ENCODE measurements around the gene BTBD2. TPM values are rescaled to one million over a fixed set of nuclear protein-coding genes. Genes with fewer than 3 reads are reported as not detected.
A peak's percentile ranks its signal among the peaks of the same experiment; 100 is the strongest.

BTBD2 gene
- total and polyA plus RNA-seq, 8 donors: 63.1 to 112 (median 95.2) TPM

DNA sequence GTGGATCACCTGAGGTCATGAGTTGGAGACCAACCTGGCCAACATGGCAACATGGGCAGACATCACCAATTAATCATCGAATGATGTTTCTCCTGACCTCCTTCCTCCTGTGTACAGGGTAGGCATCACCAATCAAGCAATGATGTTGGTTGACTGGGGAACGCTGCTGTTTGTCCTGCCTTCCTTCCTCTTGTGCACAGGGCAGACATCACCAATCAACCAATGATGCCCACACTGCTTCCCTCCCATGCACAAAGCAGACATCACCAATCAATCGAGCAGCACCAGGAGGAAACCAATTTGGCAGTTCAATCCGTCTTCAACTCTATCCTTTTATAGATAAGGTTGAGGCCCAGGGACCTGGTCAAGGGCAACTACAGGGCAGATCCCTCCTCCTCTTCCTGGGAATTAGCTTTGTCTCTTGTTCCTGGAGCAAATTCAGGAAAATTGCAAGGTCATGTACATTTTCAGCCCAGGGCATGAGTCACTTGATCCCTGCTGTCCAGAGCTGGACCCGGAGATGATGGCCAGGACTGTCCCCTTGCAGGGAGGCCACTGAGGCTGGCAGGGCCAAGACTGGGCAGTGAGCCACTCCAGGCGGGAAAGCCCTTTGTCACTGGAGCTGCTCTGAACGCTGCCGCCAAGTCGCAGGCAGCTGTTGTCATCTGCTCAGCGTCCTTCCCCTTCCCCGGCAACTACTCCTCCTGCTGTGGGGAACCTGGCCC is 79.9 kb downstream of the BTBD2 start:
- H3K4me1 ChIP-seq: peaks cover 0 to 11% of the 10 kb centered on the region in 2 donors
- H3K36me3 ChIP-seq: no peaks in the 10 kb centered on the region
- peaks cover 0 to 7% of the 10 kb centered on the region in 2 donors for H3K27me3 ChIP-seq
- H3K27ac ChIP-seq: peak overlapping the region in 1 of 2 donors; percentile 28
- intact Hi-C loops (cut with DNase I): no loop called here
- TF ChIP-seq, protein P1, sequence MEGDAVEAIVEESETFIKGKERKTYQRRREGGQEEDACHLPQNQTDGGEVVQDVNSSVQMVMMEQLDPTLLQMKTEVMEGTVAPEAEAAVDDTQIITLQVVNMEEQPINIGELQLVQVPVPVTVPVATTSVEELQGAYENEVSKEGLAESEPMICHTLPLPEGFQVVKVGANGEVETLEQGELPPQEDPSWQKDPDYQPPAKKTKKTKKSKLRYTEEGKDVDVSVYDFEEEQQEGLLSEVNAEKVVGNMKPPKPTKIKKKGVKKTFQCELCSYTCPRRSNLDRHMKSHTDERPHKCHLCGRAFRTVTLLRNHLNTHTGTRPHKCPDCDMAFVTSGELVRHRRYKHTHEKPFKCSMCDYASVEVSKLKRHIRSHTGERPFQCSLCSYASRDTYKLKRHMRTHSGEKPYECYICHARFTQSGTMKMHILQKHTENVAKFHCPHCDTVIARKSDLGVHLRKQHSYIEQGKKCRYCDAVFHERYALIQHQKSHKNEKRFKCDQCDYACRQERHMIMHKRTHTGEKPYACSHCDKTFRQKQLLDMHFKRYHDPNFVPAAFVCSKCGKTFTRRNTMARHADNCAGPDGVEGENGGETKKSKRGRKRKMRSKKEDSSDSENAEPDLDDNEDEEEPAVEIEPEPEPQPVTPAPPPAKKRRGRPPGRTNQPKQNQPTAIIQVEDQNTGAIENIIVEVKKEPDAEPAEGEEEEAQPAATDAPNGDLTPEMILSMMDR (IDR thresholded peaks at IDR 0.05): no peak
- DNase-seq: peak in 1 of 4 donors; percentile 25
- peaks cover 0 to 5% of the 10 kb centered on the region in 2 donors for H3K9me3 ChIP-seq
- no peak overlapping the region for H3K4me3 ChIP-seq
- no peak for ATAC-seq

Other genes starting within 250 kb of the BTBD2 start
- gene ATP8B3, start 203.4 kb downstream of the BTBD2 start, total RNA-seq: 1 to 10 TPM; 1.9 to 2.5 TPM
- 1 to 10 TPM in 5 of 6 donors, under 1 TPM in 1; 0.89 to 2.1 (median 1.3) TPM for gene ATP8B3, start 203.4 kb downstream of the BTBD2 start, polyA plus RNA-seq (ENCODE audit: insufficient read length in 6 of 6)
- 10 to 100 TPM; 20.3 to 30.8 TPM for gene REXO1, start 167.2 kb downstream of the BTBD2 start, total RNA-seq
- 10 to 100 TPM; 16.9 to 25.4 (median 24.4) TPM for gene REXO1, start 167.2 kb downstream of the BTBD2 start, polyA plus RNA-seq (ENCODE audit: insufficient read length in 6 of 6)
- gene KLF16, start 152.1 kb downstream of the BTBD2 start, total RNA-seq: 10 to 100 TPM; 18.5 to 28.8 TPM
- gene KLF16, start 152.1 kb downstream of the BTBD2 start, polyA plus RNA-seq (ENCODE audit: insufficient read length in 6 of 6): 1 to 10 TPM; 4.3 to 9.0 (median 7.2) TPM
- gene ABHD17A, start 130.2 kb downstream of the BTBD2 start, total RNA-seq: 10 to 100 TPM; 70.2 to 72.7 TPM
- 10 to 100 TPM; 41.3 to 67.4 (median 48.4) TPM for gene ABHD17A, start 130.2 kb downstream of the BTBD2 start, polyA plus RNA-seq (ENCODE audit: insufficient read length in 6 of 6)
- 1 to 10 TPM; 7.2 to 9.4 TPM for gene ADAT3, start 110.3 kb downstream of the BTBD2 start, total RNA-seq
- gene ADAT3, start 110.3 kb downstream of the BTBD2 start, polyA plus RNA-seq (ENCODE audit: insufficient read length in 6 of 6): 1 to 10 TPM; 1.3 to 3.8 (median 2.2) TPM
- 10 to 100 TPM; 75.4 to 86.6 TPM for gene SCAMP4, start 110.3 kb downstream of the BTBD2 start, total RNA-seq
- 10 to 100 TPM; 54.5 to 84.4 (median 66.1) TPM for gene SCAMP4, start 110.3 kb downstream of the BTBD2 start, polyA plus RNA-seq (ENCODE audit: insufficient read length in 6 of 6)
- 10 to 100 TPM; 45.9 to 64.5 TPM for gene CSNK1G2, start 74.5 kb downstream of the BTBD2 start, total RNA-seq
- gene CSNK1G2, start 74.5 kb downstream of the BTBD2 start, polyA plus RNA-seq (ENCODE audit: insufficient read length in 6 of 6): 10 to 100 TPM; 35.6 to 64.0 (median 43.0) TPM
- 100 to 1,000 TPM; 238 to 291 TPM for gene MKNK2, start 35.5 kb upstream of the BTBD2 start, total RNA-seq
- gene MKNK2, start 35.5 kb upstream of the BTBD2 start, polyA plus RNA-seq (ENCODE audit: insufficient read length in 6 of 6): 100 to 1,000 TPM in 1 of 6 donors, 10 to 100 TPM in 5; 59.3 to 124 (median 77.1) TPM
- gene MOB3A, start 80.6 kb upstream of the BTBD2 start, total RNA-seq: 100 to 1,000 TPM in 1 of 2 donors, 10 to 100 TPM in 1; 59.1 to 105 TPM
- gene MOB3A, start 80.6 kb upstream of the BTBD2 start, polyA plus RNA-seq (ENCODE audit: insufficient read length in 6 of 6): 10 to 100 TPM; 20.6 to 31.5 (median 24.9) TPM
- 1 to 10 TPM; 2.6 to 5.2 TPM for gene IZUMO4, start 81.2 kb upstream of the BTBD2 start, total RNA-seq
- gene IZUMO4, start 81.2 kb upstream of the BTBD2 start, polyA plus RNA-seq (ENCODE audit: insufficient read length in 6 of 6): 1 to 10 TPM; 4.4 to 8.5 (median 6.7) TPM
- 100 to 1,000 TPM; 109 to 128 TPM for gene AP3D1, start 135.9 kb upstream of the BTBD2 start, total RNA-seq
- gene AP3D1, start 135.9 kb upstream of the BTBD2 start, polyA plus RNA-seq (ENCODE audit: insufficient read length in 6 of 6): 10 to 100 TPM; 68.8 to 90.0 (median 79.2) TPM
- 10 to 100 TPM; 28.9 to 43.0 TPM for gene DOT1L, start 148.2 kb upstream of the BTBD2 start, total RNA-seq
- gene DOT1L, start 148.2 kb upstream of the BTBD2 start, polyA plus RNA-seq (ENCODE audit: insufficient read length in 6 of 6): 10 to 100 TPM; 15.0 to 24.6 (median 20.3) TPM
- 10 to 100 TPM; 61.1 to 74.4 TPM for gene PLEKHJ1, start 220.6 kb upstream of the BTBD2 start, total RNA-seq
- gene PLEKHJ1, start 220.6 kb upstream of the BTBD2 start, polyA plus RNA-seq (ENCODE audit: insufficient read length in 6 of 6): 10 to 100 TPM; 44.0 to 58.6 (median 55.1) TPM
- 10 to 100 TPM; 50.1 to 57.8 TPM for gene SF3A2, start 221.1 kb upstream of the BTBD2 start, total RNA-seq
- gene SF3A2, start 221.1 kb upstream of the BTBD2 start, polyA plus RNA-seq (ENCODE audit: insufficient read length in 6 of 6): 10 to 100 TPM; 63.3 to 81.5 (median 75.2) TPM
- 1 to 10 TPM; 1.1 TPM for gene AMH, start 233.6 kb upstream of the BTBD2 start, total RNA-seq
- 1 to 10 TPM in 5 of 6 donors, under 1 TPM in 1; 0.13 to 3.7 (median 2.0) TPM for gene AMH, start 233.6 kb upstream of the BTBD2 start, polyA plus RNA-seq (ENCODE audit: insufficient read length in 6 of 6)
- gene JSRP1, start 240.7 kb upstream of the BTBD2 start, total RNA-seq: 1 to 10 TPM in 1 of 2 donors, under 1 TPM in 1; 0.65 to 1.1 TPM
- 1 to 10 TPM in 1 of 6 donors, under 1 TPM in 4, not detected in 1; 0.20 to 1.0 (median 0.38) TPM for gene JSRP1, start 240.7 kb upstream of the BTBD2 start, polyA plus RNA-seq (ENCODE audit: insufficient read length in 6 of 6)

Data from left lung (tissue), 10 donors.